Liver (tissue), 9 donors: ENCODE results near the gene CREM. TPM values are rescaled to one million over a fixed set of nuclear protein-coding genes. Genes with fewer than 3 reads are reported as not detected.

Experiments
- DNase-seq: peaks from one replicate; pipeline ENCODE4 v3.0.0-alpha.2; 2017; ENCODE audit warnings: low spot score
- H3K27ac ChIP-seq, 2 donors: one replicate each; pipeline ENCODE4 v1.7.0; 2013; ENCODE audit warnings: inconsistent platforms in 2 of 2, low read length in 2 of 2, control low read depth in 1 of 2, low read depth in 1 of 2, mild to moderate bottlenecking in 1 of 2
- H3K27me3 ChIP-seq, 4 donors: one replicate each; pipeline versions ENCODE4 v1.6.1 to v1.7.0; 2013; ENCODE audit warnings: low read length in 3 of 4, inconsistent platforms in 1 of 4, mild to moderate bottlenecking in 1 of 4, moderate library complexity in 1 of 4; ENCODE audit not compliant: control insufficient read depth in 4 of 4, insufficient read depth in 4 of 4
- H3K36me3 ChIP-seq, 4 donors: one replicate each; pipeline versions ENCODE4 v1.6.1 to v1.7.0; 2013; ENCODE audit warnings: low read length in 3 of 4, mild to moderate bottlenecking in 3 of 4, low read depth in 1 of 4, moderate library complexity in 1 of 4; ENCODE audit not compliant: control insufficient read depth in 4 of 4, insufficient read depth in 3 of 4
- H3K4me1 ChIP-seq, 4 donors: one replicate each; pipeline versions ENCODE4 v1.6.1 to v1.7.0; 2013; ENCODE audit warnings: low read length in 3 of 4, mild to moderate bottlenecking in 3 of 4, moderate library complexity in 1 of 4; ENCODE audit not compliant: control insufficient read depth in 4 of 4, insufficient read depth in 4 of 4
- H3K4me3 ChIP-seq, 3 donors: one replicate each; pipeline versions ENCODE4 v1.6.1 to v1.7.0; 2013; ENCODE audit warnings: low read length in 3 of 3, control low read depth in 1 of 3, low read depth in 1 of 3, mild to moderate bottlenecking in 1 of 3
- H3K9ac ChIP-seq, 2 donors: one replicate each; pipeline ENCODE4 v1.7.0; 2013; ENCODE audit warnings: low read length in 2 of 2, mild to moderate bottlenecking in 2 of 2, moderate library complexity in 2 of 2, control low read depth in 1 of 2, low read depth in 1 of 2
- H3K9me3 ChIP-seq, 4 donors: one replicate each; pipeline versions ENCODE4 v1.6.1 to v1.7.0; 2013; ENCODE audit warnings: low read length in 3 of 4; ENCODE audit not compliant: control insufficient read depth in 4 of 4
- EGR1 ChIP-seq, 2 donors: IDR thresholded peaks; 2 replicates each; pipeline ENCODE4 v1.6.1; 2016 to 2018; ENCODE audit warnings: antibody characterized with exemption in 2 of 2, low read depth in 2 of 2
- FOXA1 ChIP-seq: IDR thresholded peaks from 2 replicates; pipeline ENCODE4 v1.6.1; 2016; ENCODE audit warnings: antibody characterized with exemption
- FOXA2 ChIP-seq: IDR thresholded peaks from 2 replicates; pipeline ENCODE4 v1.6.1; 2016; ENCODE audit warnings: antibody characterized with exemption
- GABPA ChIP-seq, 2 donors: IDR thresholded peaks in 1 of 2; conservative IDR thresholded peaks in 1 of 2; 2 replicates each; pipeline ENCODE4 v1.6.1; 2016; ENCODE audit warnings: antibody characterized with exemption in 2 of 2, mild to moderate bottlenecking in 1 of 2, moderate library complexity in 1 of 2
- HNF4A ChIP-seq, 2 donors: conservative IDR thresholded peaks; 2 replicates each; pipeline ENCODE4 v1.6.1; 2016; ENCODE audit warnings: antibody characterized with exemption in 2 of 2, mild to moderate bottlenecking in 2 of 2
- HNF4G ChIP-seq: IDR thresholded peaks from 2 replicates; pipeline ENCODE4 v1.6.1; 2016; ENCODE audit warnings: antibody characterized with exemption
- JUND ChIP-seq, 2 donors: IDR thresholded peaks; 2 replicates each; pipeline ENCODE4 v1.6.1; 2016; ENCODE audit warnings: antibody characterized with exemption in 2 of 2
- NR2F2 ChIP-seq: IDR thresholded peaks from 2 replicates; pipeline ENCODE4 v1.6.1; 2016; ENCODE audit warnings: antibody characterized with exemption
- RAD21 ChIP-seq, 2 donors: IDR thresholded peaks; 2 replicates each; pipeline ENCODE4 v1.6.1; 2016; ENCODE audit warnings: antibody characterized with exemption in 2 of 2, mild to moderate bottlenecking in 2 of 2
- RXRA ChIP-seq, 2 donors: IDR thresholded peaks; 2 replicates each; pipeline ENCODE4 v1.6.1; 2017 to 2018; ENCODE audit warnings: antibody characterized with exemption in 2 of 2, mild to moderate bottlenecking in 1 of 2
- SP1 ChIP-seq: IDR thresholded peaks from 2 replicates; pipeline ENCODE4 v1.6.1; 2018; ENCODE audit warnings: antibody characterized with exemption, mild to moderate bottlenecking
- TAF1 ChIP-seq: conservative IDR thresholded peaks from 2 replicates; pipeline ENCODE4 v1.6.1; 2016; ENCODE audit warnings: antibody characterized with exemption, mild to moderate bottlenecking
- YY1 ChIP-seq: IDR thresholded peaks from 2 replicates; pipeline ENCODE4 v1.6.1; 2016; ENCODE audit warnings: antibody characterized with exemption, mild to moderate bottlenecking
- WGBS: extraction: QIAGEN DNeasy Blood & Tissue Kit; methylation state at CpG from one replicate; pipeline ENCODE4 v1.1.7; 2013; 5-methylcytosine and 5-hydroxymethylcytosine counted together
- polyA plus RNA-seq, 2 donors: library from polyadenylated mRNA; stranded (reverse) in 1 of 2; unstranded in 1 of 2; fragments of 200-250 nt in 1 of 2; fragments of >200 nt in 1 of 2; fragmentation: Nextera tagmentation in 1 of 2; extraction: Ambion mirVana in 1 of 2; gene quantifications; one replicate each; pipeline versions ENCODE4 v1.2.1 to v1.2.3, GENCODE V29; 2013 to 2015
- total RNA-seq, 2 donors: library from RNA; depleted of rRNA; stranded (reverse); fragments of >200 nt; gene quantifications; one replicate each; pipeline ENCODE4 v1.2.3, GENCODE V29; 2014
- TF ChIP-seq, protein P1 (sequence below): IDR thresholded peaks from 2 replicates; pipeline ENCODE4 v1.6.1; 2016; ENCODE audit warnings: antibody characterized with exemption
- TF ChIP-seq, protein P2 (sequence below): IDR thresholded peaks from 2 replicates; pipeline ENCODE4 v1.6.1; 2016; ENCODE audit warnings: antibody characterized with exemption, mild to moderate bottlenecking
- TF ChIP-seq, protein P3 (sequence below): fragments of 150-350 bp; IDR thresholded peaks from 2 replicates; pipeline ENCODE4 v1.5.1; 2017; ENCODE audit warnings: improper control_type of control experiment, low read depth, low read length; ENCODE audit not compliant: missing input control
- TF ChIP-seq, protein P4 (sequence below): IDR thresholded peaks from 2 replicates; pipeline ENCODE4 v1.6.1; 2016; ENCODE audit warnings: antibody characterized with exemption
- TF ChIP-seq, protein P5 (sequence below): IDR thresholded peaks from 2 replicates; pipeline ENCODE4 v1.6.1; 2016; ENCODE audit warnings: antibody characterized with exemption
- donor health status: healthy.
- donor health status: healthy.
- donor health status: healthy.
- donor health status: healthy.
- donor health status: healthy.

The CREM gene
- total and polyA plus RNA-seq, 4 donors, result 14.8 to 25.5 (median 22.2) TPM

DNA sequence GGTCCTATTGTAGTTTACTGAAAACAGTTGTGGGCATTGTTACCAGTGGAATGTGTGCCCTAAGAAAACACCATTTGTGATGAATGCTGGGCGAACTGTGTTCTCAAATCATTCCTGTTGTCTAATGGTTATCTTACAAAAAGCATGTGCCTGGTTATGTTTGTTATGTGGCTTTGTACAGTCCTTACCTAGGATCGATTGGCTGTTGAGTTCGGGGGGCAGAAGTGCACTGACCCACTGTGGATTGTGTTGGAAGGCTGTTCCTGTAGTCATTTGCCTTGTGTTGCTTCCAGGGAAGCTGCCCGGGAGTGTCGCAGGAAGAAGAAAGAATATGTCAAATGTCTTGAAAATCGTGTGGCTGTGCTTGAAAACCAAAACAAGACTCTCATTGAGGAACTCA, 84.3 kb downstream of the CREM start:
- WGBS, result 56% methylated on average over 6 of the region's 6 CpGs
- no peak overlapping the region for H3K4me3 ChIP-seq
- DNase-seq, result no peak
- TF ChIP-seq GABPA (IDR thresholded peaks at IDR 0.05 in 1 of 2, conservative IDR thresholded peaks at IDR 0.05 in 1 of 2) (no peak), EGR1 (IDR thresholded peaks at IDR 0.05; ENCODE audit: low read depth in 2 of 2) (no peak), YY1 (no peak), HNF4G (no peak), HNF4A (conservative IDR thresholded peaks at IDR 0.05) (no peak), JUND (IDR thresholded peaks at IDR 0.05) (no peak), NR2F2 (no peak), RAD21 (IDR thresholded peaks at IDR 0.05) (no peak), SP1 (no peak), TAF1 (no peak), FOXA1 (no peak), FOXA2 (no peak), RXRA (IDR thresholded peaks at IDR 0.05) (no peak)
- TF ChIP-seq, protein P1, sequence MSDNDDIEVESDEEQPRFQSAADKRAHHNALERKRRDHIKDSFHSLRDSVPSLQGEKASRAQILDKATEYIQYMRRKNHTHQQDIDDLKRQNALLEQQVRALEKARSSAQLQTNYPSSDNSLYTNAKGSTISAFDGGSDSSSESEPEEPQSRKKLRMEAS, result no peak
- TF ChIP-seq, protein P2, sequence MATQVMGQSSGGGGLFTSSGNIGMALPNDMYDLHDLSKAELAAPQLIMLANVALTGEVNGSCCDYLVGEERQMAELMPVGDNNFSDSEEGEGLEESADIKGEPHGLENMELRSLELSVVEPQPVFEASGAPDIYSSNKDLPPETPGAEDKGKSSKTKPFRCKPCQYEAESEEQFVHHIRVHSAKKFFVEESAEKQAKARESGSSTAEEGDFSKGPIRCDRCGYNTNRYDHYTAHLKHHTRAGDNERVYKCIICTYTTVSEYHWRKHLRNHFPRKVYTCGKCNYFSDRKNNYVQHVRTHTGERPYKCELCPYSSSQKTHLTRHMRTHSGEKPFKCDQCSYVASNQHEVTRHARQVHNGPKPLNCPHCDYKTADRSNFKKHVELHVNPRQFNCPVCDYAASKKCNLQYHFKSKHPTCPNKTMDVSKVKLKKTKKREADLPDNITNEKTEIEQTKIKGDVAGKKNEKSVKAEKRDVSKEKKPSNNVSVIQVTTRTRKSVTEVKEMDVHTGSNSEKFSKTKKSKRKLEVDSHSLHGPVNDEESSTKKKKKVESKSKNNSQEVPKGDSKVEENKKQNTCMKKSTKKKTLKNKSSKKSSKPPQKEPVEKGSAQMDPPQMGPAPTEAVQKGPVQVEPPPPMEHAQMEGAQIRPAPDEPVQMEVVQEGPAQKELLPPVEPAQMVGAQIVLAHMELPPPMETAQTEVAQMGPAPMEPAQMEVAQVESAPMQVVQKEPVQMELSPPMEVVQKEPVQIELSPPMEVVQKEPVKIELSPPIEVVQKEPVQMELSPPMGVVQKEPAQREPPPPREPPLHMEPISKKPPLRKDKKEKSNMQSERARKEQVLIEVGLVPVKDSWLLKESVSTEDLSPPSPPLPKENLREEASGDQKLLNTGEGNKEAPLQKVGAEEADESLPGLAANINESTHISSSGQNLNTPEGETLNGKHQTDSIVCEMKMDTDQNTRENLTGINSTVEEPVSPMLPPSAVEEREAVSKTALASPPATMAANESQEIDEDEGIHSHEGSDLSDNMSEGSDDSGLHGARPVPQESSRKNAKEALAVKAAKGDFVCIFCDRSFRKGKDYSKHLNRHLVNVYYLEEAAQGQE, result no peak
- TF ChIP-seq, protein P3, sequence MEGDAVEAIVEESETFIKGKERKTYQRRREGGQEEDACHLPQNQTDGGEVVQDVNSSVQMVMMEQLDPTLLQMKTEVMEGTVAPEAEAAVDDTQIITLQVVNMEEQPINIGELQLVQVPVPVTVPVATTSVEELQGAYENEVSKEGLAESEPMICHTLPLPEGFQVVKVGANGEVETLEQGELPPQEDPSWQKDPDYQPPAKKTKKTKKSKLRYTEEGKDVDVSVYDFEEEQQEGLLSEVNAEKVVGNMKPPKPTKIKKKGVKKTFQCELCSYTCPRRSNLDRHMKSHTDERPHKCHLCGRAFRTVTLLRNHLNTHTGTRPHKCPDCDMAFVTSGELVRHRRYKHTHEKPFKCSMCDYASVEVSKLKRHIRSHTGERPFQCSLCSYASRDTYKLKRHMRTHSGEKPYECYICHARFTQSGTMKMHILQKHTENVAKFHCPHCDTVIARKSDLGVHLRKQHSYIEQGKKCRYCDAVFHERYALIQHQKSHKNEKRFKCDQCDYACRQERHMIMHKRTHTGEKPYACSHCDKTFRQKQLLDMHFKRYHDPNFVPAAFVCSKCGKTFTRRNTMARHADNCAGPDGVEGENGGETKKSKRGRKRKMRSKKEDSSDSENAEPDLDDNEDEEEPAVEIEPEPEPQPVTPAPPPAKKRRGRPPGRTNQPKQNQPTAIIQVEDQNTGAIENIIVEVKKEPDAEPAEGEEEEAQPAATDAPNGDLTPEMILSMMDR, result no peak
- TF ChIP-seq, protein P4, sequence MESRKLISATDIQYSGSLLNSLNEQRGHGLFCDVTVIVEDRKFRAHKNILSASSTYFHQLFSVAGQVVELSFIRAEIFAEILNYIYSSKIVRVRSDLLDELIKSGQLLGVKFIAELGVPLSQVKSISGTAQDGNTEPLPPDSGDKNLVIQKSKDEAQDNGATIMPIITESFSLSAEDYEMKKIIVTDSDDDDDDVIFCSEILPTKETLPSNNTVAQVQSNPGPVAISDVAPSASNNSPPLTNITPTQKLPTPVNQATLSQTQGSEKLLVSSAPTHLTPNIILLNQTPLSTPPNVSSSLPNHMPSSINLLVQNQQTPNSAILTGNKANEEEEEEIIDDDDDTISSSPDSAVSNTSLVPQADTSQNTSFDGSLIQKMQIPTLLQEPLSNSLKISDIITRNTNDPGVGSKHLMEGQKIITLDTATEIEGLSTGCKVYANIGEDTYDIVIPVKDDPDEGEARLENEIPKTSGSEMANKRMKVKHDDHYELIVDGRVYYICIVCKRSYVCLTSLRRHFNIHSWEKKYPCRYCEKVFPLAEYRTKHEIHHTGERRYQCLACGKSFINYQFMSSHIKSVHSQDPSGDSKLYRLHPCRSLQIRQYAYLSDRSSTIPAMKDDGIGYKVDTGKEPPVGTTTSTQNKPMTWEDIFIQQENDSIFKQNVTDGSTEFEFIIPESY, result no peak
- TF ChIP-seq, protein P5, sequence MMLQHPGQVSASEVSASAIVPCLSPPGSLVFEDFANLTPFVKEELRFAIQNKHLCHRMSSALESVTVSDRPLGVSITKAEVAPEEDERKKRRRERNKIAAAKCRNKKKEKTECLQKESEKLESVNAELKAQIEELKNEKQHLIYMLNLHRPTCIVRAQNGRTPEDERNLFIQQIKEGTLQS, result no peak
- H3K36me3 ChIP-seq, result no peaks in the 10 kb centered on the region
- H3K9ac ChIP-seq, result no peak overlapping the region
- no peaks in the 10 kb centered on the region for H3K9me3 ChIP-seq
- H3K27ac ChIP-seq, result no peak overlapping the region
- no peaks in the 10 kb centered on the region for H3K27me3 ChIP-seq
- peaks cover 2 to 18% (median 11%) of the 10 kb centered on the region in 4 donors for H3K4me1 ChIP-seq
